Keratinocyte (primary cell): ENCODE data around the gene OR1L8. TPM values are rescaled to one million over a fixed set of nuclear protein-coding genes. Genes with fewer than 3 reads are reported as not detected.

Source experiments
- DNase-seq: peaks from one replicate; pipeline ENCODE4 v3.0.0-alpha.2; 2011; ENCODE audit warnings: low read depth, missing footprints, low spot score
- FAIRE-seq: peaks from 2 replicates; lab custom pipeline; 2011; peaks lifted over from hg19 to GRCh38; lab: Jason Lieb, UNC
- H2AFZ ChIP-seq: 2 replicates; pipeline ENCODE4 v1.6.0; 2012; ENCODE audit warnings: low read length, control low read depth, inconsistent platforms; ENCODE audit not compliant: control insufficient read depth
- H3K27ac ChIP-seq: 2 replicates; pipeline ENCODE4 v1.5.1; 2011; ENCODE audit warnings: low read length; ENCODE audit not compliant: control insufficient read depth, insufficient read depth
- H3K27me3 ChIP-seq: 3 replicates; pipeline ENCODE4 v1.6.0; 2011; ENCODE audit warnings: low read length; ENCODE audit not compliant: control insufficient read depth, insufficient read depth; ENCODE audit errors: extremely low read depth
- H3K36me3 ChIP-seq, 2 experiments: 2 replicates in 1 of 2; 3 replicates in 1 of 2; pipeline ENCODE4 v1.5.1; 2011; ENCODE audit warnings: low read length in 2 of 2, mild to moderate bottlenecking in 1 of 2; ENCODE audit not compliant: control insufficient read depth in 2 of 2, insufficient read depth in 2 of 2; ENCODE audit errors: extremely low read depth in 1 of 2
- H3K4me1 ChIP-seq: 3 replicates; pipeline ENCODE4 v1.5.1; 2011; ENCODE audit warnings: low read length; ENCODE audit not compliant: control insufficient read depth, insufficient read depth; ENCODE audit errors: extremely low read depth
- H3K4me2 ChIP-seq: 3 replicates; pipeline ENCODE4 v1.6.0; 2011; ENCODE audit warnings: low read depth, low read length; ENCODE audit not compliant: control insufficient read depth, insufficient read depth; ENCODE audit errors: extremely low read depth
- H3K4me3 ChIP-seq, 3 experiments: fragments of 200-600 bp in 1 of 3; sonication (generic) in 1 of 3; 2 replicates in 2 of 3; 3 replicates in 1 of 3; pipeline ENCODE4 v1.5.1; 2011 to 2016; ENCODE audit warnings: low read length in 3 of 3, mild to moderate bottlenecking in 3 of 3, control low read depth in 2 of 3, inconsistent platforms in 1 of 3, low read depth in 1 of 3, mixed read lengths in 1 of 3, mixed run types in 1 of 3, moderate library complexity in 1 of 3; ENCODE audit not compliant: control insufficient read depth in 2 of 3, insufficient read depth in 2 of 3; ENCODE audit errors: extremely low read depth in 1 of 3
- H3K79me2 ChIP-seq: 2 replicates; pipeline ENCODE4 v1.6.0; 2012; ENCODE audit warnings: low read length; ENCODE audit not compliant: control insufficient read depth, insufficient read depth
- H3K9ac ChIP-seq: 3 replicates; pipeline ENCODE4 v1.6.0; 2011; ENCODE audit warnings: low read length; ENCODE audit not compliant: control insufficient read depth, insufficient read depth; ENCODE audit errors: extremely low read depth
- H3K9me1 ChIP-seq: 3 replicates; pipeline ENCODE4 v1.6.0; 2011; ENCODE audit warnings: low read length; ENCODE audit not compliant: control insufficient read depth, insufficient read depth; ENCODE audit errors: extremely low read depth
- H3K9me3 ChIP-seq: 2 replicates; pipeline ENCODE4 v1.5.1; 2012; ENCODE audit warnings: low read depth, low read length; ENCODE audit not compliant: control insufficient read depth
- H4K20me1 ChIP-seq: 3 replicates; pipeline ENCODE4 v1.6.0; 2011; ENCODE audit warnings: low read length; ENCODE audit not compliant: control insufficient read depth, insufficient read depth; ENCODE audit errors: extremely low read depth
- CTCF ChIP-seq, 3 experiments: IDR thresholded peaks in 1 of 3; conservative IDR thresholded peaks in 1 of 3; optimal IDR thresholded peaks in 1 of 3; 2 replicates in 2 of 3; 3 replicates in 1 of 3; pipeline versions ENCODE3 to v1.5.1; 2011; ENCODE audit warnings: low read length in 3 of 3, mild to moderate bottlenecking in 3 of 3, moderate library complexity in 2 of 3, control low read depth in 1 of 3, inconsistent platforms in 1 of 3; ENCODE audit not compliant: insufficient read depth in 2 of 3; ENCODE audit errors: extremely low read depth in 1 of 3
- EZH2 ChIP-seq: IDR thresholded peaks from one replicate; pipeline ENCODE4 v1.6.1; 2012; ENCODE audit warnings: inconsistent platforms, mild to moderate bottlenecking, low read length, moderate library complexity
- dilution Hi-C: fragments of 300-500 bp; cut with MboI; formaldehyde crosslinking; loops from one replicate; pipeline ENCODE4 v1.7.0; 2020; ENCODE audit warnings: low sequenced_read_pairs; ENCODE audit not compliant: extremely low pct_ligation_motif_present
- polyA plus RNA-seq, 5 experiments: library from polyadenylated mRNA; depleted of rRNA in 3 of 5; stranded (reverse) in 3 of 5; stranded (forward) in 1 of 5; unstranded in 1 of 5; fragments of >200 nt; gene quantifications; 1 replicate in 1 of 5; 2 replicates in 3 of 5; 3 replicates in 1 of 5; pipeline versions ENCODE4 v1.2.1 to v1.2.3, GENCODE V29; 2011 to 2012; ENCODE audit warnings: missing spikeins in 2 of 5, low read depth in 1 of 5, low replicate concordance in 1 of 5

The OR1L8 gene
- polyA plus RNA-seq, 1 donor (not counting 4 experiments of a cell fraction or from before 2014, with no cell fraction given), result not detected

GRCh38 chr9:122579874-122580273 lies 3.3 kb downstream of the OR1L8 start:
- H3K9me3 ChIP-seq, result no peaks in the 10 kb centered on the region
- DNase-seq (no peak), FAIRE-seq (no peak)
- no peak overlapping the region for H3K4me2 ChIP-seq
- H3K4me3 ChIP-seq, result no peak overlapping the region
- H3K9ac ChIP-seq, result no peak overlapping the region
- TF ChIP-seq CTCF (optimal IDR thresholded peaks at IDR 0.05 in 1 of 3, IDR thresholded peaks at IDR 0.05 in 1 of 3, conservative IDR thresholded peaks at IDR 0.05 in 1 of 3; ENCODE audit: extremely low read depth in 1 of 3, insufficient read depth in 2 of 3, low read length in 3 of 3), result no peak
- no peak for TF ChIP-seq EZH2
- H2AFZ ChIP-seq, result no peak overlapping the region
- no peaks in the 10 kb centered on the region for H3K36me3 ChIP-seq
- H3K9me1 ChIP-seq, result no peaks in the 10 kb centered on the region
- H3K27me3 ChIP-seq, result no peaks in the 10 kb centered on the region
- dilution Hi-C loops, result no loop called here
- no peak overlapping the region for H3K27ac ChIP-seq
- H3K79me2 ChIP-seq, result no peaks in the 10 kb centered on the region
- H3K4me1 ChIP-seq, result no peaks in the 10 kb centered on the region
- H4K20me1 ChIP-seq, result no peaks in the 10 kb centered on the region

DNA sequence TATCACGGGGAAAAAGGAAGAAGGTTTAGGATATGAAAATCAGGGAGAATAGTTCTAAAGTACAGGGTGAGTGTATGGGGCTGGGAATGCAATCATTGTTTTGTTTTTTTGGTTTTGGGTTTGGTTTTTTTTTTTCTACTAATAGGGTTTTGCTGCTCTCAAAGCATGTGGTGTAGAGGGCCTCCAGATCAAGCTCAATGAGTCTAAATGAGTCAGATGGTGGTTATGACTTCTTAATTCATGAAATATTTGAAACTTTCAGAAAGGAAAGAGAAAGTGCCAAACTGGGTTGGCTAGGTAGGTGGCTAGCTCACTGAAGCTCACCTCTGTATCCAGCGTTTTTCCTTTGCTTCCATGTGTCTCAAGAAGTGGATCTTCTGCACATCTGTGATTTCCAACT lies 10.7 kb downstream of the OR1L8 start:
- dilution Hi-C loops, result no loop called here
- no peaks in the 10 kb centered on the region for H3K9me3 ChIP-seq
- H3K4me2 ChIP-seq, result no peak overlapping the region
- FAIRE-seq, result no peak
- no peak overlapping the region for H3K9ac ChIP-seq
- H3K36me3 ChIP-seq, result no peaks in the 10 kb centered on the region
- H3K27ac ChIP-seq, result no peak overlapping the region
- no peaks in the 10 kb centered on the region for H3K4me1 ChIP-seq
- DNase-seq, result no peak
- H3K9me1 ChIP-seq, result no peaks in the 10 kb centered on the region
- no peaks in the 10 kb centered on the region for H3K27me3 ChIP-seq
- H4K20me1 ChIP-seq, result no peaks in the 10 kb centered on the region
- no peak overlapping the region for H2AFZ ChIP-seq
- no peaks in the 10 kb centered on the region for H3K79me2 ChIP-seq
- H3K4me3 ChIP-seq, result no peak overlapping the region
- TF ChIP-seq CTCF (optimal IDR thresholded peaks at IDR 0.05 in 1 of 3, IDR thresholded peaks at IDR 0.05 in 1 of 3, conservative IDR thresholded peaks at IDR 0.05 in 1 of 3; ENCODE audit: extremely low read depth in 1 of 3, insufficient read depth in 2 of 3, low read length in 3 of 3), result no peak
- TF ChIP-seq EZH2, result no peak
